Transverse colon (tissue), 4 donors: ENCODE data around the gene GNA12. TPM values are rescaled to one million over a fixed set of nuclear protein-coding genes. Genes with fewer than 3 reads are reported as not detected.
A peak's percentile ranks its signal among the peaks of the same experiment; 100 is the strongest.

ENCODE experiments used
- DNase-seq: peaks from one replicate; pipeline ENCODE4 v3.0.0-alpha.2; 2019
- H3K27ac ChIP-seq, 4 donors: fragments of 200-600 bp; sonication (generic); 2 replicates each; pipeline ENCODE4 v1.5.1; 2016 to 2018; ENCODE audit warnings: inconsistent platforms in 4 of 4
- H3K27me3 ChIP-seq: fragments of 200-600 bp; sonication (generic); 2 replicates; pipeline ENCODE4 v1.5.1; 2017; ENCODE audit warnings: inconsistent platforms
- H3K36me3 ChIP-seq, 4 donors: fragments of 200-600 bp; sonication (generic); 2 replicates each; pipeline ENCODE4 v1.5.1; 2017 to 2019; ENCODE audit warnings: inconsistent platforms in 4 of 4
- H3K4me1 ChIP-seq, 4 donors: fragments of 200-600 bp; sonication (generic); 2 replicates each; pipeline ENCODE4 v1.5.1; 2017 to 2020; ENCODE audit warnings: inconsistent platforms in 4 of 4
- H3K4me3 ChIP-seq, 4 donors: fragments of 200-600 bp; sonication (generic); 1 replicate in 1 of 4; 2 replicates in 3 of 4; pipeline versions ENCODE4 v1.5.1 to v1.6.1; 2017 to 2019; ENCODE audit warnings: inconsistent platforms in 4 of 4
- H3K9me3 ChIP-seq, 2 donors: fragments of 200-600 bp; sonication (generic); 2 replicates each; pipeline ENCODE4 v1.5.1; 2017 to 2019; ENCODE audit warnings: inconsistent platforms in 2 of 2
- CTCF ChIP-seq, 5 experiments: fragments of 200-600 bp in 3 of 5; fragments of 450-650 bp in 2 of 5; sonication (generic) in 3 of 5; IDR thresholded peaks; 1 replicate in 2 of 5; 2 replicates in 3 of 5; pipeline ENCODE4 v1.5.1; 2016 to 2017; ENCODE audit warnings: antibody characterized with exemption in 5 of 5, inconsistent platforms in 3 of 5, mild to moderate bottlenecking in 2 of 5, moderate library complexity in 1 of 5
- EP300 ChIP-seq: sonication (generic); formaldehyde crosslinking; IDR thresholded peaks from one replicate; pipeline ENCODE4 v1.6.1; 2017; ENCODE audit warnings: antibody characterized with exemption, low read depth
- POLR2A ChIP-seq: fragments of 450-650 bp; IDR thresholded peaks from one replicate; pipeline ENCODE4 v1.6.1; 2016; ENCODE audit warnings: antibody characterized with exemption, mild to moderate bottlenecking, moderate library complexity
- POLR2AphosphoS5 ChIP-seq, 3 donors: sonication (generic); formaldehyde crosslinking; IDR thresholded peaks; one replicate each; pipeline ENCODE4 v1.6.1; 2016; ENCODE audit warnings: antibody characterized with exemption in 3 of 3
- WGBS, 2 donors: methylation state at CpG; one replicate each; pipeline ENCODE4 v1.1.5; 2018; ENCODE audit warnings: low coverage in 1 of 2; 5-methylcytosine and 5-hydroxymethylcytosine counted together
- in situ Hi-C, 4 donors: fragments of 200-750 bp; cut with MboI; loops; one replicate each; pipeline versions ENCODE4 v1.15.0 to v1.15.1; 2017; ENCODE audit warnings: low sequenced_read_pairs in 3 of 4, low pct_ligation_motif_present in 1 of 4, low pct_unique_long_range_greater_than_20kb in 1 of 4
- intact Hi-C: fragments of 100-400 bp; cut with DNase I; formaldehyde crosslinking; loops from one replicate; pipeline ENCODE4 v1.15.1; 2023; ENCODE audit warnings: low total_unique reads
- total RNA-seq, 4 donors: library from RNA; depleted of rRNA; stranded (reverse); fragments of >200 nt; gene quantifications; one replicate each; pipeline ENCODE4 v1.1.0, GENCODE V29; 2016

GNA12 gene
- total RNA-seq, 4 donors from 2014 or later, result 18.9 to 39.6 (median 22.2) TPM

GRCh38 chr7:2838873-2839578 is 5.1 kb downstream of the GNA12 start:
- TF ChIP-seq EP300, result no peak
- no peak for TF ChIP-seq POLR2A
- no peak for TF ChIP-seq POLR2AphosphoS5 (IDR thresholded peaks at IDR 0.05)
- no peak for TF ChIP-seq CTCF (IDR thresholded peaks at IDR 0.05)
- Histone ChIP-seq H3K9me3 (no peaks in the 10 kb centered on the region), H3K4me3 (no peak overlapping the region), H3K4me1 (peaks cover 8 to 63% (median 24%) of the 10 kb centered on the region in 4 donors), H3K27me3 (no peaks in the 10 kb centered on the region), H3K27ac (peak overlapping the region in 1 of 4 donors; percentile 4), H3K36me3 (no peaks in the 10 kb centered on the region)
- intact Hi-C loops (no loop called here), in situ Hi-C loops (no loop called here)
- peak; percentile 33 for DNase-seq
- WGBS, 2 donors, result 81 to 88% methylated on average over 11 to 13 of the region's 13 CpGs

GRCh38 chr7:2838451-2838850 is 5.7 kb downstream of the GNA12 start:
- peaks cover 8 to 60% (median 21%) of the 10 kb centered on the region in 4 donors for H3K4me1 ChIP-seq
- intact Hi-C loops, result no loop called here
- DNase-seq, result no peak
- H3K27me3 ChIP-seq, result no peaks in the 10 kb centered on the region
- H3K9me3 ChIP-seq, result no peaks in the 10 kb centered on the region
- peak overlapping the region in 1 of 4 donors; percentile 4 for H3K27ac ChIP-seq
- in situ Hi-C loops, result no loop called here
- 90 to 100% methylated on average over 2 to 3 of the region's 3 CpGs for WGBS, 2 donors
- no peak for TF ChIP-seq POLR2AphosphoS5 (IDR thresholded peaks at IDR 0.05)
- no peak for TF ChIP-seq CTCF (IDR thresholded peaks at IDR 0.05)
- TF ChIP-seq POLR2A, result no peak
- no peak for TF ChIP-seq EP300
- no peaks in the 10 kb centered on the region for H3K36me3 ChIP-seq
- H3K4me3 ChIP-seq, result no peak overlapping the region

GRCh38 chr7:2837496-2837895 is 6.6 kb downstream of the GNA12 start:
- 30 to 33% methylated on average over 3 of the region's 3 CpGs for WGBS, 2 donors
- Histone ChIP-seq H3K4me1 (peaks cover 0 to 50% (median 11%) of the 10 kb centered on the region in 4 donors), H3K27ac (no peak overlapping the region)

More at GRCh38 chr7:2837496-2837895, 6.6 kb downstream of the GNA12 start:
- in situ Hi-C loops, result no loop called here
- Histone ChIP-seq H3K27me3 (no peaks in the 10 kb centered on the region), H3K4me3 (no peak overlapping the region), H3K36me3 (no peaks in the 10 kb centered on the region), H3K9me3 (no peaks in the 10 kb centered on the region)
- DNase-seq, result no peak
- TF ChIP-seq POLR2A, result no peak
- no peak for TF ChIP-seq EP300
- no peak for TF ChIP-seq POLR2AphosphoS5 (IDR thresholded peaks at IDR 0.05)
- no peak for TF ChIP-seq CTCF (IDR thresholded peaks at IDR 0.05)
- intact Hi-C loops, result no loop called here
